ENCODE data around the gene CUL7. TPM values are rescaled to one million over a fixed set of nuclear protein-coding genes. Genes with fewer than 3 reads are reported as not detected.
A peak's percentile ranks its signal among the peaks of the same experiment; 100 is the strongest.

CUL7 gene
- total and polyA plus RNA-seq, 9 of the 15 experiments (the other 6 are each of a cell fraction or from before 2014, with no cell fraction given) = 0.44 to 20.1 (median 8.6) TPM

- TF ChIP-seq ATF4 (CRISPR knock-in tag; IDR thresholded peaks at IDR 0.05) (peak; percentile 83), NFXL1 (CRISPR knock-in tag; IDR thresholded peaks at IDR 0.05) (no peak), ZNF253 (CRISPR knock-in tag; conservative IDR thresholded peaks at IDR 0.05) (peak; percentile 51; the same call in 1 of the 2 replicates), IRF9 (tag; IDR thresholded peaks at IDR 0.05) (no peak), SNRNP70 (optimal IDR thresholded peaks at IDR 0.05; ENCODE audit: low read depth, low read length) (no peak), SMAD4 (CRISPR knock-in tag; conservative IDR thresholded peaks at IDR 0.05) (peak; percentile 79), POLR2B (IDR thresholded peaks at IDR 0.05; ENCODE audit: low read depth, partially characterized antibody) (peak; percentile 97), RAD21 (CRISPR knock-in tag; conservative IDR thresholded peaks at IDR 0.05 in 1 of 2, IDR thresholded peaks at IDR 0.05 in 1 of 2) (peak in 1 of 2 experiments; percentile 40; a peak in 2 of 4 replicates), NFYB (IDR thresholded peaks at IDR 0.05; ENCODE audit: extremely low read depth, insufficient read length) (no peak), SMARCE1 (IDR thresholded peaks at IDR 0.05) (no peak; the same call in 1 of the 2 replicates), CREB5 (CRISPR knock-in tag; IDR thresholded peaks at IDR 0.05) (peak; percentile 81; the same call in 1 of the 2 replicates), PHB (CRISPR knock-in tag; IDR thresholded peaks at IDR 0.05) (peak; percentile 94; the same call in 1 of the 2 replicates), TAF15 (IDR thresholded peaks at IDR 0.05; ENCODE audit: low read depth, low read length) (no peak), ZNF511 (CRISPR knock-in tag; IDR thresholded peaks at IDR 0.05) (peak; percentile 87; the same call in 1 of the 2 replicates), E2F5 (CRISPR knock-in tag; IDR thresholded peaks at IDR 0.05) (peak; percentile 68; the same call in 1 of the 2 replicates), PHF20 (IDR thresholded peaks at IDR 0.05; ENCODE audit: partially characterized antibody) (peak; percentile 74), HOMEZ (CRISPR knock-in tag; IDR thresholded peaks at IDR 0.05) (no peak), KDM2B (CRISPR knock-in tag; IDR thresholded peaks at IDR 0.05) (peak; percentile 75; the same call in 1 of the 2 replicates), U2AF2 (optimal IDR thresholded peaks at IDR 0.05; ENCODE audit: low read depth, low read length) (no peak), SIN3B (IDR thresholded peaks at IDR 0.05; ENCODE audit: low read depth) (0 out of 2 replicates have a peak, but pooled peaks have one; percentile 46), ZEB2 (IDR thresholded peaks at IDR 0.05) (peak; percentile 18; the same call in 1 of the 2 replicates), RBM39 (optimal IDR thresholded peaks at IDR 0.05; ENCODE audit: low read depth, low read length) (peak; percentile 34), STAG1 (CRISPR knock-in tag; IDR thresholded peaks at IDR 0.05; ENCODE audit: borderline replicate concordance) (no peak)
These were observed at the start of gene CUL7 (continued) for GRCh38 chr6:43053545-43054205.
